Measurements from ENCODE around the gene EML5. TPM values are rescaled to one million over a fixed set of nuclear protein-coding genes. Genes with fewer than 3 reads are reported as not detected.
"Not testable (repeated sequence)": the region's sequence is repeated elsewhere in the genome, so short reads cannot be mapped to it uniquely, and the experiment has no call there.

The EML5 gene
- 2.6 TPM for total RNA-seq (ENCODE audit: insufficient read depth, low replicate concordance)

DNA sequence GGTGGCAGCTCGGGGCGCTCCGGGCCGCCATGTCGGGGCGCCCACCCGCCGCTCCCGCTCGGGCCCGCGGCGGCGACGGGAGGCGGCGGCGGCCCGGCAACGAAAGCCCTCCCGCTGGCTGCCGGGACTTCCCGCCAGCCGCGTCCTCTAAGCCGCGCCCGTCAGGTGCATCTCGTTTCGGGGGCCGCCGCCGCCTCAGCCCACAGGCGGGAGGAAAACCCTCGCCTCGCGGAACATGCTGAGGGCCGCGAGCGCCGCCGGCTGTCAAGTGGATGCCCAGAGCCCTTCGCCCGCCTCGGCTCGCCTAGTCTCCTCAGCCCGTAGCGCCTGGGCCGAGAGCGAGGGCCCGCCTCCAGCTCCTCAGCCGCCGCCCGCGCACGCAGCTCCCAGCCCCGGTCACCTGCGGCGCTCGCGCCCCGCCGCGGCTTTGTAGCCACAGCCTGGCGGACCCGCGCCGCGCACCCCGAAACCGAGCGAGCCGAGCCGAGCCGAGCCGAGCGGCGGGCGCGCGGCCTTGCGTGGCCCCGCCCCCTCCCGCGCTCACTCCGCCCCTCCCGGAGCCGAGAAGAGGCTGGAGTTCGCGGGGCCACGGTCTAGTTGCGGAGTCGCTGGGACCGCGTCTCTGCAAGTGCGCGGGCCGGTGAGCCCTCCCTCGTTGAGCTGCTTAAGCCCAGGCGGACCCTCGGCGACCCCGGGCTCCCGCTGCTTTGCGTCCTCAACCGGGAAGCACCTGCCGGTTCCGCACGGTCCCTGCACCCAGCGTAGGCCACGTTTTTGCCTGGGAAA, at the start of gene EML5:
TSS of gene EML5 (minus strand) at position 481 of the 786 bp plus-strand sequence. CDS start at position 31, 450 bp downstream.
- DNase-seq (ENCODE audit: low spot score), result peak; percentile 62

- no peak for DNase-seq (ENCODE audit: low spot score)
Measured at GRCh38 chr14:88842414-88842813, 49.7 kb upstream of the EML5 start.

DNA sequence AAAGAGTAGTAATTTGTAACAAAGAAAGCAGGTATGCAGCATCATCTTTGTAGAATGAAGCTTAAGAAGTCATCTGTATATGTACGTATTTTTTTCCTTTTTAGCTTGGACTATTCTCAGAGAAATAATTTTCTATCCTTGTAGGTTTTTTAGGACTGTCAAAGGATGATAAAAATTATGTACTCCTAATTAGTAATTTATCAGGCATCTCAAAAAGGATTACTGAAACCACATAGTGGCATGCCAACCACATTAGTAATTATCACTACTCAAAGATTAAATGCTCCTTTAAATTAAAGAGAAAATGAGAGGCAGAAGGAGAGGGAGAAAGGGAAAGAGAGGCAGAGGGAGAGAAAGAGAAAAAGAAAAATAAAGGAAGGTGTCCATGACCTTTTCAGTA, 49.0 kb upstream of the EML5 start:
- no peak for DNase-seq (ENCODE audit: low spot score)

GRCh38 chr14:88840926-88841325, 48.2 kb upstream of the EML5 start:
- DNase-seq (ENCODE audit: low spot score), result no peak

DNA sequence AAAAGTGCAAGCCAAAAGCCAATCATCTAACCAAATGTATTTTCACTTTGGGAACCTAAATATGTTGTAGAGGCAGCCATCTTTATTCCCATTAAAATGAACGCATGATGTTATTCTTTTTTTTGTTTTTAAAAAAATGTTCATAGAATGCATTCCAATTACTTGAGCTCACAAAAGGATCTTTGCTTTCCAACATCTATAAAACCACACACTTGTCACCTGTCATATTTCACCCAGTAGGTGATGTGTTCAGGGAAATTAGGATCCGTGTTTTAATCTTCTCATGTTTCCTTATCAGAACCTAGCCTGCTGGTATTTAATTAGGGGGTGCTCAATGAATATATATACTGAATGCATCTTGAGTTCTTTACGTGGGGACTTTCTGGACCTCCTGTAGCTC, 45.3 kb upstream of the EML5 start:
- no peak for DNase-seq (ENCODE audit: low spot score)

DNA sequence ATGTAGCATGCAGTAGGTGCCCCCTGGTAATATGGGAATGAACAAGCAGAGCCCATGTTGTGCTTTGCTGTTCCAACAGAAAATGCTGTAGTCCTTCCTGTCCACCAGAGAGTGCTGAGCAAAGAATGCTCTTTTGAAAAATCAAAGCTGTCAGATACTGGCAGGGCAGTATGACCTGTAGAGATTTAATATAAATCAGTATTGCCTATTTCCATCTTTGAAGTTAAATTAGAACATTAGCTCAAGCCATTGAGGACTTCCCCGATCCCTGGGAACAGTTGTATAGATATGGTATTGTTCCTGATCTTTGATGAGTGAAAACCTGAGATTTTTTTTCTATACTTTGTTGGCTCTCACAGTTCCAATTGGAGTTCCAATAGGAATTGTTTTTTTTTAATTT, 44.7 kb upstream of the EML5 start:
- no peak for DNase-seq (ENCODE audit: low spot score)

DNA sequence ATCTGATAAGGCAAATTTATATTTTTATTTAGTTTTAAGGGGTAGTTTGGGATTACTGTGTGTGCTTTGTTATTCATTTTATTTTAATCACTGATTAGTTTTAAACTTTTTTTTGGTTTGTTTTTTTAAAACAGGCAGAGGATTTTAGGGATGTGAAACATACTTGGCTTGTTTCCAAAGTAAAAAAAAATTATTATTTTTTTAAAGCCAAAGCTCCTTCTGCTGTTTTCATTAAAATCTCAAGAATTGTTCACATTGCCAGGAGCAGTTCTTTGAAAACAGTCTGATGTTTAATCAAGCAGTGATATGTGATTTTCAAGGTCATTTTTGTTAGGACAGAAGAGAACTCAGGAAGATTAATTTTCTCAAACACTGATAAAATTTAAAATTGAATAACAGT, 42.9 kb upstream of the EML5 start:
- no peak for DNase-seq (ENCODE audit: low spot score)

DNA sequence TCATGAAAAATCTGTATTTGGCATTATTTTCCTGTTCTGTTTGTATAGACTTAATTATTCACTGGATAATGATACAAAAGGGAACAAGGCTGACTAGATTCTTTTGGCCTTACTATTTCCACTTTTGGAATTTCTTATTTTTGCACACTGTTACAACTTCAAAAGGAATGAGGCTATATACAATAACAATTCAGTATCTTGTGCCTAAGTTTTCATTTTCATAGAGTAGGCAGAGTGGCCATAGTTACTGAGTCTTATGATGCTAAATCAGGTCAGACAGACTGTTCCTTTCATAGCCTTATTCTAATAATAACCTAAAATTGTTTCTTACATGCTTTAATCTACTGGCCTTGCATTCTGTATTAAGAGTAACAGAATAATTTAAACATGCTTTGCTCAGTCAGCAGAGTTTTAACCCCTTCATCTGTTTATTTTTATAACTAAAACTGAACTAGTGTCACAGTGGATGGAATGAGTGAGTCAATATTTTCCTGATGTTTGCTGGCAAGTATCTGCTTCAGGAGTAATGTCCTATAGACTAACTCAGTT, 42.2 kb upstream of the EML5 start:
- DNase-seq (ENCODE audit: low spot score), result peak; percentile 25

DNA sequence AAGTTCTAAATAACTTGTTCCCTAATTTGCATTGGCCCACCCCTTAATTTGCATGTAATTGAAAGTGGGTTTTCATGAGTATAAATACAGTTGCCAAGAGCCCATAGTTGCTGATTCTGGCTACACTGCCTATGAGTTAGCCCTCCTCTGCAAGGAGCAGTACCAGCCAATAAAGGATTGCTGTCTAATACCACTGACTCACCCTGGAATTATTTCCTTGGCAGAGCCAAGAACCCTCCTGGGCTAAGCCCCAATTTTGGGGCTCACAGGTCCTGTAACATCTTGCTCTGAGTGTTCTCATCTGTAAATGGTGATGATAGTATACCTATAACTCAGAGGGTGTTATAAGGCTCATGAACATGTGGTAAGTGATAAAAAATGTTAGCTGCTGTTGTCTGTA, 38.5 kb upstream of the EML5 start:
- DNase-seq (ENCODE audit: low spot score), result peak; percentile 21

DNA sequence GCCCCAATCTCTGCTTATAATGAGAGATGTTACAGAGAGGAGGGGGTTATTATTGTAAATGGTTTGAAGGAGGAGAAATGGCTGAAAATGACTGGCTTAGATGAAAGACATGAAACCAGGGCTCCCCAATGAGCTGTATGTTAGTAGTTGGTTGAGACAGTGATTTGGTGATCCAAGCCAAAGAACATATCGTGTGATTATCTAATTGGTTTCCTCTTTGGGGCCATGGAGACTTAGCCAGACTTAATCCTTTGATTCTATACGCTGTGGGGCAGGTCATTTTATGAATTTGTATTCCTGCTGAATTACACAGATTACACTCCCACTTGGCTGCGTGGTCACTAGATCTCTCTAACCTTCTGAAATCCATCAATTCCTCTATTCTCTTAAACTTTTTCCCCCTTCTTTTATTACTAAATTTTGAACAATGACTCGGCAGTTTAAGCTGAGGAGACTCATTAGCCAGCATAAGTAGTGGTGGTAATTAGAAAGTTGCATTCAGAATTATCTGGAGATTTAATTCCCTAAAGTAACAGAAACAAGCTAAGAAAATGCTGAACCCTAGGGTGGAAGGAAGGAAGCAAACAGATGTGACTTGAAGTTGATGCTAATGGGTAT, 37.0 kb upstream of the EML5 start:
- no peak for DNase-seq (ENCODE audit: low spot score)

DNA sequence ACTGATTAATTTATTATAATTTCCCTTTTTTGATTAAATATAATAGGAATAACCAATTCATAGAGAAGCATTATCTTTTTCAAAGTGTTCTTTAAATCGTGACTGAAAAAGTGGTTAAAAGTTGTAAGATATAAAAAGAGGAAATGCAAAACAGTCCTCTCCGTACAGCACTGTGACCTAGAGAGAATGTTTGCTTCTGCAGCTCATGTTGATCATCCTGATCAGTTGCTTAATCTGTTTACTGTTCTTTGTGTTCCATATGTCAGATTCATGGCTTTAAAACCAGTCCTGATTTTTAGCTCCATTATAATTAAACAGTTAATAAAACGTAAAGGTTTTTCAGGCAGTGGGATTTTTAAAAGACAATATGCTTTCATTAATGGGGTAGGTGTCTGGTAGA, 36.4 kb upstream of the EML5 start:
- DNase-seq (ENCODE audit: low spot score), result no peak

- no peak for DNase-seq (ENCODE audit: low spot score)
Measured at GRCh38 chr14:88825503-88825902, 32.8 kb upstream of the EML5 start.

DNA sequence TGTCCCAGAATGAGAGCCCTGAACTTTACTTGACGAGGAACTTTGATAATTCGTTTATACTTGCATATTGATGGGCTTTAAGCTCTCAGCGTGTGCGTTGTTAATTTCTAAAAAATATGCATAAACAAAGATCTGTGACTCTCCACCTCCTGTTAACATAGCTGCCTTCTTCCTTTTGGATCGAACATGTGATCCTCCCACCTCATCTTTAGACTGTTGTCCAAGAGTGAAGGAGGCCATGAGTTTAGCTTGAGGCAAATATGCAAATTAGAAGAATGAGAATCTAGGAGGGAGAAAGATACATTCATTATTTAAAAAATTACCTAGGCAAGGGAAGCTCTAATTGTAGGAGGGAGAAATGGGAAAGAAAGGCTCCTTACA, 32.3 kb upstream of the EML5 start:
- DNase-seq (ENCODE audit: low spot score), result peak; percentile 13

GRCh38 chr14:88824314-88825077, 31.7 kb upstream of the EML5 start, which contains the start of gene TTC8:
TSS of gene TTC8 (plus strand) at chr14:88824651. CDS start at chr14:88824708, 57 bp downstream.
- DNase-seq (ENCODE audit: low spot score), result peak; percentile 96

DNA sequence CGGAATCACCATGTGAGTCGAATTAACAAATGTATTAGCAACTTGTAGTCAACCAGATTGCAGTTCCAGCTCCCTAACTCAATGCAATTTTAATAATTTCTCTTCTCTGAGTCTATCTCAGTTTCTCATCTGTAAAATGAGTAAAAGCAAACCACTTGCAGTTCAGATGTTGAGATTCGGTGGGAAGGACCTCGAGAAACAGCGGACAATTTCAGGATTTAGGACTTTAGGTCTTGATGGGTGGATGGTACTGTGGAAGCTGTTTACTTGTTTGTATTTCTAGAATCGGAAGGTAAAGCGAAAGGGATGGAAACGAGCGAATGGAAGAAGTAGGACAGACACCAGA, 31.2 kb upstream of the EML5 start:
- no peak for DNase-seq (ENCODE audit: low spot score)

GRCh38 chr14:88821888-88822287, 29.1 kb upstream of the EML5 start:
- DNase-seq (ENCODE audit: low spot score), result no peak

- DNase-seq (ENCODE audit: low spot score), result no peak
Measured at GRCh38 chr14:88821378-88821777, 28.6 kb upstream of the EML5 start.

GRCh38 chr14:88819674-88820073, 26.9 kb upstream of the EML5 start:
- not testable (repeated sequence) for DNase-seq (ENCODE audit: low spot score)

DNA sequence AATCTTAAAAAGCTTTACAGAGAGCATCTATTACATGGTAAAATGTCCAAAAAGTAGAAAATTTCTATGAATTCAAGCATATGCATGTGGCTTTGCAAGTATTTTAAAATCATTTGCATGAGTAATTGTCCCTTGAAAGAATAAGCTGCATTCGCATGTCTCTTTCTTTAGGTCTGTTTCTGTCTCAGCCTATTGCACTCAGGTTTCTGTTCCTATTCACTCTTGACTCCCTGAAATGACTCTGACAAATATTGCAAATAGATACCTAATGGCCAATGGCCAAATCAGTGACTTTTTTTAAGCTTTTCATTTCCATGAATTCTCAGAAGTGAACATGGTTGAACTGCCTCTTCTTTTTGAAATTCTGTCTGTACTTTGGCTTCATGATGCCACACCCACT, 25.3 kb upstream of the EML5 start:
- no peak for DNase-seq (ENCODE audit: low spot score)

DNA sequence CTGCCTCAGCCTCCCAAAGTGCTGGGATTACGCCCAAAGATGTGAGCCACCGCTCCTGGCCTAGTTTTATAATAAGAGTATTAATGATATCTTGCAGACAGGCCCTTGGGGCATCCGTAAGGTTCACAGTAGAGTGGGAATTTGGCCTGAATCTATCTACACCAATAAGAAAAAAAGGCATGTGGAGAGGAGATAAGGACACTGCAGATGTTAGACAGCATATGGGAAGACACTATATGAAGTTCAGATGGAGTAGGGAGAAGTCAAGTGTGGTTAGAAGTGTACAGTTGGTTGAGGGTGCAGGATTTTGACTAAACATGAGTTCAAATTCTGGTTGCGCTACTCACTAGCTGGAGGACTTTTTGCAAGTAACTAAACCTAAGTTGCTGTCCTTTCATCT, 23.2 kb upstream of the EML5 start:
- DNase-seq (ENCODE audit: low spot score), result no peak

DNA sequence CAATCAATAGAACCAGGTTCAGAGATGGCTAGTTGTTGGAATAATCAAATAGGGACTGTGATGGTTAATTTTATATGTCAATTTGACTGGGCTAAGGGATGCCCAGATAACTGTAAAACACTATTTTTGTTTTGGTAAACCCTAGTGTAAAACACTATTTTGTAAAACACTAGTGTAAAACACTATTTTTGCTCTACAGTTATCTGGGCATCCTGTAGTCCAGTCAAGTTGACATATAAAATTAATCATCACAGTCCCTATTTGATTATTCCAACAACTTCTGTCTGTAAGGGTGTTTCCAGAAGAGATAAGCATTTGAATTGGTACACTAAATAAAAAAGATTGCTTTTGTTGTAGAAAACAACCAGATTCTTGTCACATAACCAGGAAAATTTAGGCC, 15.6 kb upstream of the EML5 start:
- DNase-seq (ENCODE audit: low spot score), result no peak

DNA sequence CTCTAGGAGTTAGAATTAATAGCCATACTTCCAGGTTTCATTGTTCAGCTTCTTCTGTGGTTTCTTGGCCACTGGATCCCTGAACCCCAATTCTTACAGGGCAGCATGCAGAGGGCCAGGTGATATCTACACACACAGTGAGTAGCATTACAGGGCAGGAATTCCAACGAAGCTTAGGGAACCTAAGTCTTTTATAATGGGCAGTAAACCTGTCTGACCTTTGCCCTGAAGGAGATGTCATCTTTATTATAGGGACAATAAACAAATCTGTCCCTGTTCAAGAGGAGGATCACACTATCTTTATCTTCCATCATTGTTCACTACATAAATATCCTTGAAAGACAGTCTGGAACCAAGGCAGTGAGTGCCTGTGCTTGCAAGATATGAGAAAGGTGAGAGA, 11.7 kb upstream of the EML5 start:
- DNase-seq (ENCODE audit: low spot score), result no peak
